Upper lobe of left lung (tissue), 4 donors: ENCODE data around the gene EYA2.

Experiments
- EP300 ChIP-seq, 4 donors: sonication (generic); formaldehyde crosslinking; IDR thresholded peaks; one replicate each; pipeline ENCODE4 v1.5.1; 2017; ENCODE audit warnings: antibody characterized with exemption in 4 of 4, control low read depth in 2 of 4
- POLR2A ChIP-seq, 4 donors: fragments of 450-650 bp; IDR thresholded peaks; one replicate each; pipeline ENCODE4 v1.5.1; 2016 to 2017; ENCODE audit warnings: antibody characterized with exemption in 4 of 4, mild to moderate bottlenecking in 2 of 4
- POLR2AphosphoS5 ChIP-seq, 2 donors: sonication (generic); formaldehyde crosslinking; IDR thresholded peaks; one replicate each; pipeline ENCODE4 v1.5.1; 2017; ENCODE audit warnings: antibody characterized with exemption in 2 of 2
- TF ChIP-seq, protein P1 (sequence below), 6 experiments: fragments of 450-650 bp in 4 of 6; fragments of 200-600 bp in 2 of 6; sonication (generic) in 2 of 6; IDR thresholded peaks; one replicate each; pipeline ENCODE4 v1.5.1; 2016 to 2019; ENCODE audit warnings: antibody characterized with exemption in 6 of 6

DNA sequence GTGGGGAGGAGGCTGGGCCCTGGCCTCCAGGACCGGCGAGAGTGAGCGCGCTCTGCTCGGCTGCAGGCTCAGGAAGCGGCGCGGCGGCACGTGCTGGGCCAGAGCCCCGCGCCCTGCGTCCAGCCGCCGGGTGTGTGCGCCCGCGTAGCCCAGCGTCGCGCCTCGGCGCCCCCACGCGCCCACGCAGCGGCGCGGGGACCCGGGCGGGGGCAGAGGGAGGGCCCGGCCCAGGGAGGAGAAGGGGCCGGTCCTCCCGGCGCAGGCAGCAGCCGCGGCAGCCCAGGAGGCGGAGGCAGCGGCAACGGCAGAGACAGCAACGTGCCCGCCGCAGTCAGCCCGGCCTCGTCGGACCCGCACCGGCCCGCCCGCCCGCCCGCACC is at the start of gene EYA2:
- no peak for TF ChIP-seq EP300 (IDR thresholded peaks at IDR 0.05)
- TF ChIP-seq, protein P1, sequence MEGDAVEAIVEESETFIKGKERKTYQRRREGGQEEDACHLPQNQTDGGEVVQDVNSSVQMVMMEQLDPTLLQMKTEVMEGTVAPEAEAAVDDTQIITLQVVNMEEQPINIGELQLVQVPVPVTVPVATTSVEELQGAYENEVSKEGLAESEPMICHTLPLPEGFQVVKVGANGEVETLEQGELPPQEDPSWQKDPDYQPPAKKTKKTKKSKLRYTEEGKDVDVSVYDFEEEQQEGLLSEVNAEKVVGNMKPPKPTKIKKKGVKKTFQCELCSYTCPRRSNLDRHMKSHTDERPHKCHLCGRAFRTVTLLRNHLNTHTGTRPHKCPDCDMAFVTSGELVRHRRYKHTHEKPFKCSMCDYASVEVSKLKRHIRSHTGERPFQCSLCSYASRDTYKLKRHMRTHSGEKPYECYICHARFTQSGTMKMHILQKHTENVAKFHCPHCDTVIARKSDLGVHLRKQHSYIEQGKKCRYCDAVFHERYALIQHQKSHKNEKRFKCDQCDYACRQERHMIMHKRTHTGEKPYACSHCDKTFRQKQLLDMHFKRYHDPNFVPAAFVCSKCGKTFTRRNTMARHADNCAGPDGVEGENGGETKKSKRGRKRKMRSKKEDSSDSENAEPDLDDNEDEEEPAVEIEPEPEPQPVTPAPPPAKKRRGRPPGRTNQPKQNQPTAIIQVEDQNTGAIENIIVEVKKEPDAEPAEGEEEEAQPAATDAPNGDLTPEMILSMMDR (IDR thresholded peaks at IDR 0.05) = no peak
- TF ChIP-seq POLR2A (IDR thresholded peaks at IDR 0.05) = no peak
- no peak for TF ChIP-seq POLR2AphosphoS5 (IDR thresholded peaks at IDR 0.05)
